ENCODE data around the gene CD52.

The CD52 gene

DNA sequence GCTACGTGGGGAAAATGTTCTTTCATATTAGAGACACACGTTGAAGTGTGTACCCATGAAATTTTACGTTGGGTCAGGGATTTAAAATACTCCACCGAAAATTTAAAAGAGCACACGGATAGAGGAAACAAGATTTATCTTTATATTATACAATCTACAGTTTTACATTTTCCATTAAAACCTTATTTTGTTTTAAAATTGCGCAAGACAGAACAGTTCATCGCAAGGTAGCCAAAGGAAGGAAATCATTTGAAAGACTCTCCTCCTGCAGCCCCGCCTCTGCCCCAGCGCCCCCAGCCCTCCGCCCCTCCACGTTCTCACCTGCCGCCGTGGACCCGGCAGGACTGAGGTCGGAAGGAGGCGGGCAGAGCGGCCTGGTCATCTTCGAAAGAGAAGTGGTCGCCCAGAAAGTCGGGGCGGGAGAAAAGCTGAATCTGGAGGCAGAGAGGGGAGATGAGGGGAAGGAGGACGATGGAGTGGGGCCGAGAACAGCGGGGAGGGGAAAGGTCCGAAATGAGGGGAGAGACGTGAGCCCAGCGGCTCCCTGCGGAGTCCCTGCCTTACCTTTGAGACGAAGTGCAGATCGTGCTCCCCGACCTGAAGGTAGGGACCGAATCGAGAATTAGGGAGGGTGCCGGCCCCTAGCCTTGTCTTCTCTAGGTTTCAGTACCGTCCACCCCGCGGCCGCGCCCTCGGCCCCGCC, 18.2 kb downstream of the CD52 start:
- DNase-seq = no peak

DNA sequence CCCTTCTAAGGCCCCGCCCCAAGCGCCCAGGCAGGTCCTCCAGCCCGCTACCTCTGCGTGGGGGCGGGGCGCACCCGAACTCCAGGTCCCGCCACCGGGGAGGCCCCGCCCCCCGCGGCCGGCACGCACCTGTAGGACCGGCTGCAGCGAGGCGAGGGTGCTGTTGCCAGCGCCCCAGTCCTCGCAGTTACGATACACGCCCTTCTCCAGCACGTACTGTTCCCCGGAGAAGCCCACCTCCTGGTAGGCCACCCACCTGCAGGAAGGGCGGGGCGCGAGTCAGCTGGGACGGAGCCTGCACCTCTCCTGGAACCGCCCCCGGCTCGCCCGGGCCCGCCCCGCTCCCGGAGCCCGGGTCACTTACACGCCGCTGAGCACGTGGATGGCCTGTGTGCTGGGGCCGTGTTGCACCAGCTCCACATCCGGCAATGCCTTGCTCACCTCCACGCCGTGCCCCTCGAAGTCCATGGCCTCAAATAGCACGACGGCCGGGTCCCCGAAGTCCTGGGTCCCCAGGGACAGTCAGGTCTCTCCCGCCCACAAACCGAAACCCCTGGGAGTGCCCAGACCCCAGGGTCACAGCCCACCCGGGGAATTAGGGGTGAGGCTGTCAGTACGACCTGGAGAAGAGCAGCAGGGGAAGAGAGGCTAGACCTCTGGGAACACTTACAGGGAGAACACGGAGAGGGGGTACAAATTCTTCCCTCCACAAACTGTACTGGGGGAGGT, 18.9 kb downstream of the CD52 start:
- DNase-seq = peak; percentile 87

DNA sequence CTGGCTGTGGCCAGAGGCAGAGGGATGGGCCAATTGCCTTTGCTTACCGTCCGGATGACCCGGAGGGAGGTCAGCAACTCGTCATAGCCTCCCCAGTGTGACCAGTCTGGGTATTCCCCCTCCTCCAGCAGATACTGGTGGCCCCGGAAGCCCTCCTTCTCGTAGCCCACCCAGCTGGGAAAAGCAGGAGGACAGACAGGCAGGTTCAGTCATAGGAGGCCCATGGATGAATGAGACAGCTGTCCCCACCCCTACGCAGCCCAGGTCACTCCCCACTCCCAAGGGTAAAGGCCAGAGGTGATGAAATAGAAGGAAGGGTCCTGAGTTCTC, 19.4 kb downstream of the CD52 start:
- DNase-seq = no peak

DNA sequence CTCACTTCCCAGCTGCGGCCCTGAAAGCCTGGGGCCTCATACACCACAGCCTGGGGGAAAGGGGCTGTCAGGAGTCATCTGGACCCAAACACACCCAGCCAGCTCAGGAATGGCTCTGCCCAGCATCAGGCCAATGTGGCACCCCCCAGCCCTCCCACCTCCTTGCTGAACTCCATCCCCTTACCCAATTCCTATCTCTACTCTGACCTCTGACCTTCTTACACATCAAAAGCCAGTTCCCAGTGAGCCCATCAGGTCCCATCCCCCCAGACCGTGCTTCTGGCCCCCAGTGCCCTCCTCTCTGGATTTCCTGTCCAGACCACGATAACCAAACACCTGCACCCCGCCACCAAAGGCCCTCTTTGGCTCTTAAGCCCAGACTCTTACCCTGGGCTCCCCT, 19.9 kb downstream of the CD52 start:
- DNase-seq = no peak

DNA sequence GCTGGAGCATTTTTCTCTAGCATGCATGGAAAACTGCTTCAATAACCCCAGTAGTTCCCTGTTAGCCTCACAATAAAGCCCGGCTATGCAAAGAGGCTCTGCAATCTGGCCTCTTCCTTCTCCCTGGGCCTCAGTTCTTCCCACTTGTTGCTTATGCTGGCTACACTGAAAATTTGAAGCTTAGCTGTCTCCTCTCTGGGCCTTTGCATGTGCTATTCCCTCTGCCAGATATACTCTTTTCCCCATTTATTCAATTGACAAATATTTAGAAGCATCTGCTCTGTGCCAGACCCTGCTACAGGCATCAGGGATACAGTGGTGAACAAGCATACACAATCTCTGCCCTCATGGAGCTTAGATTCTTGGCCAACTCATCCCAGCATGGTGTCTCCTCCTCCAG, 20.9 kb downstream of the CD52 start:
- DNase-seq = no peak

DNA sequence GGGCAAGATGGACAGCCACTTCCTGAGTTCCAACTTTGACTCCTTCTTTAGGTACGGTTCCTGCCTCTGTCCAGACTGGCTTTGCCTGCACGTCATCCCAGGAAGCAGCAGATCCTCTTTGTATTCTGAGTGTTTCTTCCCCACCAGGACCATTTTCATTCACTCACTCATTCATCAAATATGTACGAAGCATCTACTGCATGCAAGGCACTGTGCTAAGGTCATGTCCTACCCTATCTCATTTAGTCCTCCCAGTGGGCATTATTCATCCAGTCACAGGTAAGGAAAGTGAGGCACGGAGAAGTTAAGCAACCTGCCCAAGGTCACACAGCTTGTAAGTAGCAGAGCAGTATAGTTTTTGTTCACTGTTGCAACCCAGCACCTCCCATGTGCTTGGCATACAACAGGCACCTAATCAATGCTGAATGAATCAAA, 22.3 kb downstream of the CD52 start:
- no peak for DNase-seq

DNA sequence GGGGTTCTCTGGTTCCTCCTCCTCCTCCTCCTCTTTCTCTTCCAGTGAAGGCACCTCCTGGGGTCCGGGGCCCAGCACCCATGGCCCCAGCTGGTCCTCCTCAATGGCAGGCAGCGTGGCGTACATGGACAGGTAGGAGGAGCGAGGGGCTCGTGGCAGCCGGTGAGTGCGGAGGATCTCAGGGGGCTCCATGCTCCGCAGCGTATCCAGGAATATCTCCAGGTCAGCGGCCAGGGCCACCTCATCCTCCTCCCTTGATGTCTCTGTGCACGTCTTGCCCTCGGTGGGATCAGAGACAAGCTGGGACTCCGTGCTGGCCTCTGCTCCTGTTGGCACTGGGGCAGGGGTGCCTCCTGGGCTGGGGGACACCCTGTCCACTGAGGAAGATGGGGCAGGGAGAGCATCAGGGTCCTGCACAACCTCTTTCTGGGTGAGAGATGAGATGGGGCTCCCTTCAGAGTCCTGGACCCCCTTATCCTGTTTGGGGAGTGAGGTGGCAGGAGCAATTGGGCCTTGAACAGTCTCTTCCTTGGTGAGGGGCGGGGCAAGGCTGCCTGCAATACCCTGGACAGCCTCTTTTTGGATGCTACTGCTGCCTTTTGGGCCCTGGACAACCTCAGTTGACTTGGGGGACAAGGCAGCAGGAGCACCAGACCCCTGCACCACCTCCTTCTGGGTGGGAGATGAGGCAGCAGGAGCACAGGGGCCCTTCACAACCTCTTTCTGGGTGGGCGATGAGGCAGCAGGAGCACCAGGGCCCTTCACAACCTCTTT, 26.6 kb downstream of the CD52 start:
- DNase-seq = no peak

DNA sequence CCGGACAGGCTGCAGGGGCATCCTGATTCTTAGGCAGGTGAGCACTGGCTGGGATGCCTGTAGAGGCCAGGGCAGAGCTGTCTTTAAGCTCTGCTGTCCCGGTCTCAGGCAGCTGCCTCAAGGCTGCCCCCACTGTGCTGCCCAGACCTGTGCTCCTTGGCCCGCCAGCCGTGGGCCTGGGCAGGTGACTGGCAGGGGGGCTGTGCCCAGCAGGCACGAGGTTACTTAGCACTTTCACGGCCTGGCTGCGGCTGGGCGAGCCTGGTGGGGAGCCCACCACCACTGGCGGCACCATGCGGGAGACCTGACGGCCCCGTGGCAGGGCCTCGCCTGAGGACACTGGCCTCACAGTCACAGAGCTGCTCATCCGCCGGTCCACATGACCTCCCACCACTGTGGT, 28.0 kb downstream of the CD52 start:
- DNase-seq = no peak

DNA sequence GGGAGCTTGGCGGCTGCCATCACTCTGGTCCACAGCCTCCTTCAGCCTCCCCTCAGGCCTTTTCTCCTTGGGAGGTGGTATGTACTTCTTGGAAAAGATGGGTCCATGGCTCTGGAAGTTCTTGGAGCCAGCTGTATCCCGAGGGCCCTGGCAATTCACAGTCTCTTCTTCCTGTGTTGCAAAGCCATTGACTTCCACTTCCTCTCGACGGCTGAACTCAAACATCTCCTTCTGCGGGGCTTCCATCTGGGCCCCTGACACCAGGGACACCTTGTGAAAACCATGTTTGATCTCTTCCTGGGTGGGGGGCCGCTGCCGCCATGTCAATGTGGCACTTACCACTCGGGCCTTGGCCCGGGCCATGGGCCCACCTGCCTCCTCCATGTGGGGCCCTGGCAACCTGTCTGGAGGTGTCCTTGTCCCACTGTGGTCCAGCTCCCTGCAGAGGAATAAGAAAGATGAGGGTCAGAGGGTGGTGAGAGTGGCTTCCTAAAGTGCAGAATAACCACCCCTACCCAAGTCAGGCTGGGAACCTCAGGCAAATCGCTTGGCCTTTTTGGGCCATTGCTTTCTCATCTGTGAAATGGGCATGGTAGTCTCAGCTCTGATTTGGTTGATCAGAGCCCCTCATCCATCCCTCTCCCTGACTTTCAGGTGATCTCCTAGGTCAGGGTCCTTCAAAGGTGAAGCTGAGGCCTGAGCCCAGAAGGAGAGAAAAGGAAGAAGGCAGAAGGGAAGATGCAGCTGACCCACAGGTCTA, 28.7 kb downstream of the CD52 start:
- DNase-seq = no peak

DNA sequence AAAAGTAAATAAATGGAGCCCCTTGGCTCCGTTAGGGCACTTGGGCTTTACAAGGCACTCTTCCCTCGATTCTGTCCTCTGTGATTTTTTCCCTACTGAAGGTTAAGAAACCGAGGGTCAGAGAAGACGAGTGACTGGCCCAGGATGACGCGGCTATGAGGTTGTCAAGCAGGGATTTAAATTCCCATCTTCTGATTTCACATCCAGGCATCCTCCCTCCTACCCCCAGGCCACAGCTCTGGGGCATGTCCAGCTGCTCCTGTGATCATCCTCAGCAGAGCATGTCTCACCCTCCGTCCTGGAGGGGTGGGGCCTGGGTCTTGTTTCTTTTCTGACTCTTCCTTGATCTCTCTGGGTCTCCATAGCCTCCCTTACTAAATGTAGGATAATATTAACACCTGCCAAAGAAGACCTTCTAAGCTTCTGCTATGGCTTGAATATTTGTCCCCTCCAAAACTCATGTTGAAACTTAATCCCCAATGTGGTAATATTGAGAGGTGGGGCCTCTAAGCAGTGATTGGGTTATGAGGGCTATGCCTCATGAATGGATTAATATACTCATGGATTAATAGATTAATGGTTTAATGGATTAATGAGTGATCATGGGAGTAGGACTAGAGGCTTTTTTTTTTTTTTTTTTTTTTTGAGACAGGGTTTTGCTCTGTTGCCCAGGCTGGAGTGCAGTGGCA, 31.6 kb downstream of the CD52 start:
- DNase-seq = no peak

DNA sequence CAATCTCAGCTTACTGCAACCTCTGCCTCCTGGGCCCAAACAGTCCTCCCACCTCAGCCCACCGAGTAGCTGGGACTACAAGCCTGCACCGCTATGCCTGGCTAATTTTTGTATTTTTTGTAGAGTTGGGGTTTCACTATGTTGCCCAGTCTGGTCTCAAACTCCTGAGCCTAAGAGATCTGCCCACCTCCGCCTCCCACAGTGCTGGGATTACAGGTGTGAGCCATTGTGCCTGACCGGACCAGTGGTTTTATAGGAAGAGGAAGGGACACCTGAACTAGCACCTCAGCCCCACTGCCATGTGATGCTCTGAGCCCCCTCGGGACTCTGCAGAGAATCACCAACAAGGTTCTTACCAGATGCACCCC, 32.1 kb downstream of the CD52 start:
- DNase-seq = no peak

DNA sequence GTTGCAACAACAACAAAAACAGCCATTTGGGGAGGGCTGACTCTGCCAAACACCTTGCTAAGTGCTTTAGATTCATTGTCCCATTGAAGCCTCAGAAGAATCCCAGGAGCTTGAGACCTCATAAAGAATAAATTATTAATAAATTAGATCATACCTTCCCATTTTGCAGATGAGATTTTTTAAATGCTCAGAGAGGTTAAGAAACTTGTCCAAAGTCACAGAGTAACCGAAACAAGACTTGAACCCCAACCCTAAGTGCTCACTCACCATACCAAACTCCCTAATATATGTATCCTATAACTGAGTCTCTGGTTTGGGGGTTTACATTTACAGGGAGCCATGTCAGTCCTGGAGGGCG, 32.6 kb downstream of the CD52 start:
- DNase-seq = no peak

DNA sequence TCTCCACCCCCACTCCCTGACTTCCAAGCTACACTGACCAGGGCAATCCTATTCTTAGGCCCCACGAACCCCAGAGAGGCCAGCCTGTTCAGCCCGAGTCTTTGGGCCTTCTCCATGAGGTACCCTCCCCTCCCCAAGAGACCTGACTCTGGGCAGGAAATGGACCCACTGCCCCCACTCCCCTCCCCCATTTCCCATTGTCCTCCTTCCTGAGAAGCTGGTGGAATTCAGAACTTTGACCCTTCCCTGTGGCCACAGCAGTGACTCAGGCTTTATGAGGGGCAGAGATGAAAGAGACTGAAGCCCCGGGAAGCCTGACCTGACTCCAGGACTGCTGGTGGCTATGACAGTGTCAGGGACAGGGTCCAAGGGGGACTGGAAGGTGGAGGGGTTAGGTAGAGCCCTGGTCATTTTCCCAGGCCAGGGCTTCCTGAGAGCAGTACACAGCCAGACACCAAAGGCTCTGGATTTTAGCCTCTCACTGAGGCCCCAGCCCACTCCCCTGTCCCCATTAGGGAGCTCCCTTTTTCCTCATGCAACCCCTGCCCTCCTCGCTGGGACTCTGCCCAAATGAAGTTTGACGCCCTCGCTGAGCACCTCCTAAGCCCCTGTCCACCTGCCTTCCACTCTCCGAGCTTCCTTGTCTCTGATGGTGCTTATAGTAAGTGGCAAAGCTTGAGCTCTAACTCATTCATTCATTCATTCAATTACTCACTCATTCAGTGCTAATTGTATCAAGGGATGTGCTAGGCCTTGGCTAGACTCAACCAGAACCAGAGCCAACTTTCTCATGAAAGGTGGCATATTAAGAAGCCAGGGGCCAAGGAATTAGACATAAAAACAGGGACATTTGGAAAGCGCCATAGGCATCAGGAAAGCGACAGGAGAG, 33.2 kb downstream of the CD52 start:
- no peak for DNase-seq

DNA sequence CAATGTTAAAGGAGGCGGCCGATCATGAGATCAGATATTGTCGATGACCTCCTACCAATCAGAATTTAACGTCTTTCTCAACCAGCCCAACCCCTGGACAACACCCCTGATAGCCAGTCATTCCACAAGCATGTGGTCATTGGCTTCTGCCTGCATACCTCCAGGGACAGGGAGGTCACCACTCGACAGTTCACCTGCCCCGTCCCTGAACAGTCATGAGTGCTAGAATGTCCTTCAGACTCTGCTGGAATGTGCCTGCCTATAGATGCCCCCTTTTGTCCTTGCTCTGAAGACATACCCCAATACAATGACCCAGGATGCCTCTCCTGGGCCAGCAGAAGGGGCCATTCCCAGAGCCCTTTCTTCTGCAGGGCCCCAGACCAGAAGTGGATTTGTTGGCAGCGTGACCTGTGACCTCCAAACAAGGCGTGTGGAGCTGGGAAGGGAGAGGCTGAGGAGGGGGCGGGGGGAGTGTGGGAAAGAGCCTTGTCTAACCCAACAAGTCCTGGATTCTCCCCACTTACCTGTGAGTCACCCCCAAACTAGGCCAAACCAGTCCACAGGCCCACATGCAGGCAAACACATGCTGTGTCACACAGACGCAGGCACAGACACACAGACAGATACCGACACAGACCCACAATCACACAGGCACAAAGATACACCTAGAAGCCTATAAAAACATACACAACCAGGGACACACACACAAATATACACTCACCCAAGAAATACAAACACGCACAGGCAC, 34.0 kb downstream of the CD52 start:
- no peak for DNase-seq

DNA sequence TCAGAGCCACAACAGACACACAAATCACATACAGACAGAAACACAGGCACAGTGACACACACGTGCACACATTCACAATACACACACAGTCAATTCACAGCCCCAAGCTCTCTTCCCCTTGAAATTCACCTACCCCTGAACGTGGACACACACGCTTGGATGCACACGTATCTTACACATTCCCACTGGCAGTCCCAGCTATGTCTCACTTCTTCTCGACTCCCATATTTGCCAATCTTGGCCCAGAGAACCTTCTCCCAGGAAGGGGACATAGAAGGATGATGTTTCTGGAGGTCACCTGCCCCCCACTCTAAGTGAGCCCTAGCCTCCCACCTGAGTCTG, 34.6 kb downstream of the CD52 start:
- DNase-seq = no peak

DNA sequence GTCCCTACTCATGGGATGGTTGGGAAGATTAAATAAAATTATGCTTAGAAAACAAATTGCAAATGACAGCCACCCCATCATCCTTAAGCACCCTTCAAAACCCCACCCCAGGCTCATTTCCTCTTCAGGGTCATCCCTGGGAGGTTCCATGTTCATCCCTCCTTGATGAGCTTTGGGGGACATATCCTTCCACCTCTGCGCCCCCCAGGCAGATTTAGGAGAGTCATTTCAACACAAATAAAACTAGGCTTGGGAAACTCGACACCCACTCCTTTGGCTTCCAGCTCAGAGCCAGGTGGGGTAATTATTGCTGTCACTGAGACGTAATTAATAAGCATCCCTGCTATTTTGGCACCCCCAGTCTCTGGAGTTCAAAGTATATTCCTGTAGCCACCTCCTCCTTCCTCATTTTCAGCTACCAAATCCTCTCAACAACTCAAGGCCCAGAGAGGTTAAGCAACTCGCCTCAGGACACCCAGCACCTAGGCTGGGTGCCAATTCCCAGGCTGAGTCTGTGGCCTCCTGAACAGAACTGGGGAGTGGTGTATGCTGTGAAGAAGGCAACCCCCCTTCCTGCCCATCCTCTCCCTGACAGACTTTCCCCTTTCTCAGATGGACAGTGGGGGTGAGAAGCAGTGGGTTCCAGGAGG, 35.6 kb downstream of the CD52 start:
- DNase-seq = no peak

DNA sequence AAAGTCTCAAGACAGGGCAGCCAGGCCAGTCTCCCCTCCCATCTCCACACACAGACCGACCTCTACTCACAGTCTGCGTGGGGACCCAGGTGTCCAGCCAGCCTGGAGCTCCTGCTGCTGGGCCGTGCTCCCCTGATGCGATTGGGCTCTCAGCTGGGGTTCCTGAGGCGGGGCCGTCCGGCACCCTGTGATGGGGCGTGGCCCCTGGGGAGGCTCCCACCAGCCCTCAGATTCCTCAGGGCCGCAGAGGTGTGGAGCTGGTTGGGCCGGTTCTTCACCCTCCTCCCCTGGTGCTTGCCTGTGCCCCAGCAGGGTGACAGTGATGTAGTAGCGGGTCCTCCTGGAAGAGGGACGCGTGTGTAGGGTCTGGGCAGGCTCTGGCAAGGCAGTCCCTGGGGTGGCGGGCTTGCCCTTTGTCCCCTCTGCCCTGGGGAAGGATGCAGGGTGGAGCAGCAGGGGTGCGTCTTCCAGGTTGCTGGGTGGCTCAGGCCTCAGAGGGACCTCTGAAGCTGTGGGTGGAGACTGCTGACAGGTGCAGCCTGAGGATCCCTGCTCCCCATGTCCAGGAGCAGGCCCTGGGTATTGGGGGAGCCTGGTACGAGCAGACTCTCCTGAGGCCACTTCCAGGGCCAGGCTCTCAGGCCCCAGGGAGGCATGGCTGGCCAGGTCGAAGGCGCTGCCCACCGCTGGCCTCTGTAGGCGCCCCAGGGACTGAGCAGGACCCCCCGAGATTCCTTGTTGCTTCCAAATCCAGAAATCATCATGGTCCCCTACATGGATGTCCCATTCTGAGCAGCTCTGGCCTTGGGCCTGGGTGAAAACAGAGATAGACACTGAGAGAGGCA, 36.4 kb downstream of the CD52 start, which contains the start of gene CRYBG2:
Gene CRYBG2 (minus strand): TSS at position 155 of the 845 bp plus-strand sequence. CDS start 7,473 bp downstream, outside the sequence.
- no peak for DNase-seq

DNA sequence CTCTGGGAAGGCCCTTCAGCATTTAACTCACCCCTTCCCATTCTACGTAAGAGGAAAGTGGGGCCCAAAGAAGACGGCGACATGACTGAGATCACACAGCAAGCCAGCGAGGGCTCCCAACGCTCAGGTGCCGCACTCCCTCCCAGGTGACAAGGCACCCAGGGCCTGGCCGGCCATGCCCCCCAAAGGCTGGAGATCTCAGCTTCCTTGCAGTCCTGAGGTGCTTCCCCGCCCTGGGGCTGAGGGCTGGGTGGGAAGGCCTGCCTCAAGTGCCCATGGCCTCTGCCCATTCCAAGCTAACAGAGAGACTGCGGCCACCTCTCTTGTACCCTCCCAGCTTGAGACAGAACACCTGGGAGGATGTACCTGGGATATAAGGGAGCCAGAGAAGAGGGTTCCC, 37.2 kb downstream of the CD52 start:
- no peak for DNase-seq

DNA sequence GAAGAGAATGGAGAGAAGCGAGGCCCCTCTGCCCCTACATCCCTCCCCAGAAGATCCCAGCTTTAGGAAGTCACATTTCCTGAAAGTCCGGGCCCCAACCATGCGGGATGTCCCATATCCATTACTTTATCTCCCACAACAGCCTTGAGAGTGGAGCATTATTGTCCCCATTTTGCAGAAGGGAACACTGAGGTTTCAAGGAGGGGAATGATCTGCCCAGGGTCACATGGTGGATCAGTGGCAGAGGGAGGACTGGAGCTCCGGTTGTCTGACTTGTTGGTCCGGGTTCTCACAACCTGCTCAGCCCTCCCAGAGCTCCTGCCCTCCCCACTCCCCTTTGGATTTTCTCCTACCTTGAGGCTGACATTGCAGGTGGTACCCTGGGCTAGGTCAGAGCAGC, 38.3 kb downstream of the CD52 start:
- DNase-seq = no peak

Data from activated T-cell treated with anti-CD3 and anti-CD28 coated beads for 4 hours (primary cell).